K562 (cell line): ENCODE measurements around the gene N4BP3.

Source experiments
- ARHGAP35 ChIP-seq: fragments of 450-650 bp; IDR thresholded peaks from 2 replicates; pipeline ENCODE4 v1.6.1; 2018; ENCODE audit not compliant: partially characterized antibody
- CTCF ChIP-seq, 3 experiments: IDR thresholded peaks in 2 of 3; conservative IDR thresholded peaks in 1 of 3; 2 replicates each; pipeline ENCODE4 v1.5.1; 2011 to 2012; ENCODE audit warnings: low read length in 3 of 3, mild to moderate bottlenecking in 3 of 3, control low read depth in 2 of 3, improper control_type of control experiment in 1 of 3, inconsistent platforms in 1 of 3, low read depth in 1 of 3, mixed read lengths in 1 of 3, moderate library complexity in 1 of 3; ENCODE audit not compliant: insufficient read depth in 2 of 3
- E2F5 ChIP-seq: sonication (generic); formaldehyde crosslinking; IDR thresholded peaks from 2 replicates; pipeline ENCODE4 v1.8.0; 2022; ENCODE audit warnings: mild to moderate bottlenecking, missing genetic modification reagents
- FOXJ3 ChIP-seq: sonication (generic); formaldehyde crosslinking; IDR thresholded peaks from 2 replicates; pipeline ENCODE4 v1.4.0; 2020; ENCODE audit warnings: mild to moderate bottlenecking, missing genetic modification reagents
- GATAD2B ChIP-seq: fragments of 450-650 bp; IDR thresholded peaks from 2 replicates; pipeline ENCODE4 v1.6.1; 2017; ENCODE audit warnings: mild to moderate bottlenecking, borderline replicate concordance
- HMG20B ChIP-seq: fragments of 250-450 bp; sonication (Bioruptor Pico); IDR thresholded peaks from 2 replicates; pipeline ENCODE4 v1.5.0; 2021; ENCODE audit warnings: mild to moderate bottlenecking
- KAT8 ChIP-seq: fragments of 450-650 bp; IDR thresholded peaks from 2 replicates; pipeline ENCODE4 v1.6.1; 2016; ENCODE audit warnings: low read depth, mild to moderate bottlenecking
- MAFF ChIP-seq: IDR thresholded peaks from 2 replicates; pipeline ENCODE4 v1.6.1; 2012; ENCODE audit warnings: low read length, improper control_type of control experiment
- POLR2A ChIP-seq: fragments of 450-650 bp; conservative IDR thresholded peaks from 2 replicates; pipeline ENCODE4 v1.6.1; 2016
- PREB ChIP-seq: sonication (generic); formaldehyde crosslinking; IDR thresholded peaks from 2 replicates; pipeline ENCODE4 v1.8.1; 2023; ENCODE audit warnings: mild to moderate bottlenecking, missing genetic modification reagents
- TCFL5 ChIP-seq: fragments of 250-450 bp; sonication (Bioruptor Pico); conservative IDR thresholded peaks from 2 replicates; pipeline ENCODE4 v1.6.1; 2021; ENCODE audit warnings: mild to moderate bottlenecking, moderate library complexity, matching md5 sums
- TSHZ1 ChIP-seq: fragments of 250-450 bp; sonication (Bioruptor Pico); IDR thresholded peaks from 2 replicates; pipeline ENCODE4 v1.4.0; 2020; ENCODE audit warnings: mild to moderate bottlenecking, moderate library complexity
- ZNF280B ChIP-seq: fragments of 250-450 bp; sonication (Bioruptor Pico); IDR thresholded peaks from 2 replicates; pipeline ENCODE4 v1.5.1; 2021; ENCODE audit warnings: mild to moderate bottlenecking
- ZNF586 ChIP-seq: fragments of 450-650 bp; formaldehyde crosslinking; conservative IDR thresholded peaks from 2 replicates; pipeline ENCODE4 v1.4.0; 2020; ENCODE audit warnings: mild to moderate bottlenecking, moderate library complexity

GRCh38 chr5:178125253-178125906 is 12.0 kb downstream of the N4BP3 start:
- TF ChIP-seq ARHGAP35 (no peak), E2F5 (CRISPR knock-in tag) (no peak), PREB (no peak), MAFF (no peak), CTCF (IDR thresholded peaks at IDR 0.05 in 2 of 3, conservative IDR thresholded peaks at IDR 0.05 in 1 of 3; ENCODE audit: insufficient read depth in 2 of 3, low read depth in 1 of 3, low read length in 3 of 3) (no peak), KAT8 (no peak), GATAD2B (no peak), TSHZ1 (CRISPR knock-in tag) (no peak), TCFL5 (CRISPR knock-in tag) (no peak), POLR2A (no peak), ZNF280B (no peak), ZNF586 (CRISPR knock-in tag) (no peak), FOXJ3 (CRISPR knock-in tag) (no peak), HMG20B (CRISPR knock-in tag) (no peak)
